GM12875 (cell line): Measurements from ENCODE around the gene C1QL4.

Experiments used
- H3K4me3 ChIP-seq: one replicate; pipeline ENCODE4 v1.5.1; 2011; ENCODE audit warnings: low read depth, low read length, control low read depth
- TF ChIP-seq, protein P1 (sequence below): IDR thresholded peaks from 2 replicates; pipeline ENCODE4 v1.5.1; 2011; ENCODE audit warnings: low read depth, mild to moderate bottlenecking, control low read depth, inconsistent platforms, low read length, moderate library complexity, borderline replicate concordance; ENCODE audit not compliant: insufficient read depth

The C1QL4 gene

GRCh38 chr12:49309386-49309785 lies 27.6 kb downstream of the C1QL4 start:
- TF ChIP-seq, protein P1, sequence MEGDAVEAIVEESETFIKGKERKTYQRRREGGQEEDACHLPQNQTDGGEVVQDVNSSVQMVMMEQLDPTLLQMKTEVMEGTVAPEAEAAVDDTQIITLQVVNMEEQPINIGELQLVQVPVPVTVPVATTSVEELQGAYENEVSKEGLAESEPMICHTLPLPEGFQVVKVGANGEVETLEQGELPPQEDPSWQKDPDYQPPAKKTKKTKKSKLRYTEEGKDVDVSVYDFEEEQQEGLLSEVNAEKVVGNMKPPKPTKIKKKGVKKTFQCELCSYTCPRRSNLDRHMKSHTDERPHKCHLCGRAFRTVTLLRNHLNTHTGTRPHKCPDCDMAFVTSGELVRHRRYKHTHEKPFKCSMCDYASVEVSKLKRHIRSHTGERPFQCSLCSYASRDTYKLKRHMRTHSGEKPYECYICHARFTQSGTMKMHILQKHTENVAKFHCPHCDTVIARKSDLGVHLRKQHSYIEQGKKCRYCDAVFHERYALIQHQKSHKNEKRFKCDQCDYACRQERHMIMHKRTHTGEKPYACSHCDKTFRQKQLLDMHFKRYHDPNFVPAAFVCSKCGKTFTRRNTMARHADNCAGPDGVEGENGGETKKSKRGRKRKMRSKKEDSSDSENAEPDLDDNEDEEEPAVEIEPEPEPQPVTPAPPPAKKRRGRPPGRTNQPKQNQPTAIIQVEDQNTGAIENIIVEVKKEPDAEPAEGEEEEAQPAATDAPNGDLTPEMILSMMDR = no peak
- H3K4me3 ChIP-seq = no peak overlapping the region

DNA sequence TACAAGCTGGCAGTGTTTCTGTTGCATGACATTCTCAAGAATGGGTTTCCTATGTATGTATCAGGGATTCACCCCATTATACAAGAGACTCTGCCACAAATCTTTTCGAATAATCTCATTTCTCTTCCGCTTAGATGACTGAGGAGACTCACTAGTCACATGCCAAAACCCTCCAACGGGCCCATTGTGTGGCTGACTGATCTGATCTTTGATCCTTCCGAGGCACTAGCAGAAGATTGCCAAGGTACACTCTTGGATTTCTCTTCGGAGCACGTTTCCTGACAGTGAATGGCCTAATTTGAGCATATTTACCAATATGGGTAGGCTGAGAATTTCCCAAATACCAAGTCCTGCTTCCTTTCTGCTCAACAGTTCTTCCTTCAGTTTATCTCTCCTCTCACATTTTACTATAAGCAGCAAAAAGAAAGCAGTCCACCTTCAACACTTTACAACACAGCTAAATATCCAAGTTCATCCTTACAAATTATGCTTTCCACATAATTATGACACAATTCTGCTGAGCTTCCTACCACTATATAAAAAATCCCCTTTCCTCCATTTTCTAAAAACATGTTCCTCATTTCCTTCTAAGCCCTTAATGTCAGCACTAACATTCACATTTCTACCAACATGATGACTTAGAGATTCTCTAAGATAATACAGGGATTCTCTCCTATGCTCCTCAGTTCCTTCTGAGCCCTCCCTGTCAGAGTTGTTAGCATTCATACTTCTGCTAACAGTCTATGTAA lies 31.1 kb downstream of the C1QL4 start:
- TF ChIP-seq, protein P1 = no peak
- H3K4me3 ChIP-seq = no peak overlapping the region

- TF ChIP-seq, protein P1 = no peak
- H3K4me3 ChIP-seq = no peak overlapping the region
Observed at GRCh38 chr12:49304161-49304560, 32.8 kb downstream of the C1QL4 start.

DNA sequence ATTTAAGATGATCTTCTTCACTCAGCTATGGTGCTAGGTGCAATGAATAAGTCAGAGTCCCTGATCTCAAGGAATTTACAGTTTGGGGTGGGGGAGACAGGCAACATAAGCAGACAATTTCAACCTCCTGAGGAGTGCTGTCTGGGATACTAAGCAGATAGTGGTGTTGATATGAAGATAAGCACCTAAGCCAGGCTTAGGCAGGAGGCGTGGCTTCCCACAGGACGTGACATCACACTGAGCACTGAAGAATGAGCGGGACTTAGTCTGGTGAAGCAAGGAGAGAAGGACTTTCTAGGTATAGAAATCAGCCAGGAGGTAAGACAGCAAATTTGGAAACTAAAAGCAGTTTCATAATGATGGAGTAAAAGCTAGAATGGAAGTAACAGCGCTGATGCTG lies 35.2 kb downstream of the C1QL4 start:
- TF ChIP-seq, protein P1 = no peak

DNA sequence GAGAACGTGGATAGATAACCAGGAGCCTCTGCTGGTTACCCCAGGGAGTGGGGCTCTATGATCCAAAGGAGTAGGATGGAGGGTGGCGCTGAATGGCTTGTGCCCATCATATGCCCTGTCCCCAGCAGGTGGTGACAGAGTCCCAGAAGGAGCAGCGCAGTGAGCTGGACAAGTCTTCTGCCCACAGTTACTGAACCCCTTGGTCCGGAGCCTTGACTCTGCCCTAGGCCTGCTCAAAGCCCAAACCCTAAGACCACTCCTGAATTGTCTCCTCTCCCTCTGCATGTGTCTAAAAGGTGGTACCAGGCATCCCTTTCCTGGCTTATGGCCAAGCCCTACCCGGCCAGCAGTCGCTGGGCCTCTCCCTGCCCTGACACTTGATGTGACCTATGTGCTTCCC lies 38.8 kb downstream of the C1QL4 start:
- no peak overlapping the region for H3K4me3 ChIP-seq
- TF ChIP-seq, protein P1 = peak; percentile 9; the same call in 1 of the 2 replicates

More for the DNA sequence above, 35.2 kb downstream of the C1QL4 start:
- H3K4me3 ChIP-seq = no peak overlapping the region

DNA sequence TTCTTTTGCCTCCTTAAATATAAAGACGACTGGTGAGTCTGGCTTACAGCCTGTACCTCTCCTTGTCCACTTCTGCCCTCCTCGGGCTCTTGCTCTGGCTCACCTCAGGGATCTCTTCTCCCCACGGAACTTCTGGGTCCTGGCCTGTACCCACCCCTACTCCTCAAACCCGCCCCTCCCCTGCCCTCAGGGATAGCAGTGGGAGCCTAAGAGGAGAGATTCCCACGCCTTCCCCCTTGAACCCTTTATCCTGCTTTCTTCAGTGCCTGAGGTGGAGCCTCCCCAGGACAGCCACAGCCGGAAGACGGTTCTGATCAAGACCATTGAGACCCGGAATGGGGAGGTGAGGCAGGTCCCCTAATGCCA lies 39.3 kb downstream of the C1QL4 start:
- H3K4me3 ChIP-seq = no peak overlapping the region
- TF ChIP-seq, protein P1 = no peak
